Endodermal cell (in vitro differentiated cells): ENCODE data around the gene IFT20. TPM values are rescaled to one million over a fixed set of nuclear protein-coding genes. Genes with fewer than 3 reads are reported as not detected.
A peak's percentile ranks its signal among the peaks of the same experiment; 100 is the strongest.

Experiments
- DNase-seq: peaks from one replicate; pipeline ENCODE4 v3.0.0-alpha.2; 2017
- H3K27ac ChIP-seq: 2 replicates; pipeline ENCODE4 v1.5.1; 2013; ENCODE audit warnings: mild to moderate bottlenecking, low read depth, low read length, moderate library complexity
- H3K27me3 ChIP-seq: 2 replicates; pipeline ENCODE4 v1.6.1; 2013; ENCODE audit warnings: mild to moderate bottlenecking, low read length, moderate library complexity; ENCODE audit not compliant: insufficient read depth, control insufficient read depth, poor library complexity, severe bottlenecking
- H3K36me3 ChIP-seq: 2 replicates; pipeline ENCODE4 v1.7.0; 2013; ENCODE audit warnings: mild to moderate bottlenecking, low read length, moderate library complexity; ENCODE audit not compliant: control insufficient read depth, insufficient read depth
- H3K4me1 ChIP-seq: one replicate; pipeline ENCODE4 v1.7.0; 2013; ENCODE audit warnings: low read length; ENCODE audit not compliant: control insufficient read depth, insufficient read depth
- H3K4me3 ChIP-seq: 2 replicates; pipeline ENCODE4 v1.5.1; 2013; ENCODE audit warnings: mild to moderate bottlenecking, low read length, moderate library complexity
- H3K9ac ChIP-seq: 2 replicates; pipeline ENCODE4 v1.6.1; 2013; ENCODE audit warnings: mild to moderate bottlenecking, low read length, moderate library complexity; ENCODE audit not compliant: poor library complexity, severe bottlenecking; ENCODE audit errors: extremely low read depth
- H3K9me3 ChIP-seq: 2 replicates; pipeline ENCODE4 v1.6.1; 2013; ENCODE audit warnings: mild to moderate bottlenecking, low read length, moderate library complexity; ENCODE audit not compliant: control insufficient read depth
- H3K27ac Mint-ChIP-seq: 2 replicates; pipeline ENCODE4 v1.8.0; 2020; ENCODE audit warnings: mixed read lengths
- H3K27me3 Mint-ChIP-seq: 2 replicates; pipeline ENCODE4 v1.8.0; 2021; ENCODE audit warnings: mild to moderate bottlenecking, mixed read lengths; ENCODE audit not compliant: insufficient read depth
- H3K36me3 Mint-ChIP-seq: 2 replicates; pipeline ENCODE4 v1.8.0; 2020; ENCODE audit warnings: low read depth, mixed read lengths
- H3K4me1 Mint-ChIP-seq: 2 replicates; pipeline ENCODE4 v1.8.0; 2020; ENCODE audit warnings: mixed read lengths
- H3K4me3 Mint-ChIP-seq: 2 replicates; pipeline ENCODE4 v1.8.0; 2020; ENCODE audit warnings: mild to moderate bottlenecking, moderate library complexity, mixed read lengths
- H3K9me3 Mint-ChIP-seq: 2 replicates; pipeline ENCODE4 v1.8.0; 2020; ENCODE audit warnings: mild to moderate bottlenecking, mixed read lengths
- WGBS, 2 experiments: methylation state at CpG; one replicate each; pipeline versions ENCODE4 v1.1.5 to v1.1.7; 2013; ENCODE audit warnings: missing lambda C conversion rate in 2 of 2, mixed read lengths in 1 of 2; ENCODE audit not compliant: insufficient coverage in 1 of 2, insufficient read length in 1 of 2; 5-methylcytosine and 5-hydroxymethylcytosine counted together
- total RNA-seq, 2 donors: library from RNA; stranded (reverse); fragmentation: NEBNext Ultra II Directional in 1 of 2; extraction: Animal tissue kit (Norgen Biotek cat#: 25700) in 1 of 2; gene quantifications; 2 replicates in 1 of 2; 3 replicates in 1 of 2; pipeline ENCODE4 v1.2.1, GENCODE V29; 2021
- TF ChIP-seq, protein P1 (sequence below): fragments of 200-600 bp; sonication (generic); conservative IDR thresholded peaks from 2 replicates; pipeline ENCODE4 v1.5.0; 2021; ENCODE audit warnings: antibody characterized with exemption, mild to moderate bottlenecking

IFT20 gene
- total RNA-seq, 2 donors from 2014 or later = 28.9 to 34.3 TPM

DNA sequence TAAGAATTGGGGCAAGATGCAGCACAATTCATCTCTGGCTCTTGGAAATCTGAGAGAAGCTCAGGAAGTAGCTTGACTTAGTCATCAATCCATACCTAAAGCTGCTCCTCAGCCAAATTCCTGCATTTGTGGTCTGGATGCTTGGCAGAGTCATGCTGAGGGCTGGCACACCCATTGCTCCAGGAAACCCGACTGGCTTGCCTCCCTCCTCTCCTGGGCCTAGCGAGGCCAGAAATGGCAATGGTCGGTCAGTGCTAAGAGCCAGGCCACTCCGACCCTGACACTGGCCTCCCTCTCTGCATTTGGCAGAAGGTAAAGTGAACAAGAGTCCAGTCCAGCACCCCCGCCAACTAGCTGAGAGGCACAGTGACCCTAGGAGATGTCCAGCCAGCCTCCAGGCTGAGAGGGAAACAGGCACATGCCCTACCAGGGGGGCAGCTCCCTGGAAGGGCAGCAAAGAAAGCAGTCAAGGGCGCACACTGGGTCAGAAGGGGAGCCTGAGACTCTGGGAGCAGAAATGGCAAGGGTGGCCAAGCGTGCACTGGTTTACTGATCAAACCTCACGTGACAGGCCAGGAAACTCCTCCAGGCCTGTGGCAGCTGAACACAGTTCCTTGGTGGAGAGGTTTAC lies 12.1 kb upstream of the IFT20 start:
- Mint-ChIP-seq H3K4me1 (peaks cover 4% of the 10 kb centered on the region), H3K36me3 (peaks cover 80% of the 10 kb centered on the region), H3K27ac (peak overlapping the region; percentile 73), H3K9me3 (no peaks in the 10 kb centered on the region), H3K27me3 (no peaks in the 10 kb centered on the region), H3K4me3 (no peak overlapping the region)
- whole genome bisulfite sequencing, 2 experiments = 94 to 100% methylated on average over 2 to 8 of the region's 8 CpGs
- H3K27ac ChIP-seq = no peak overlapping the region
- peaks cover 9% of the 10 kb centered on the region for H3K4me1 ChIP-seq
- no peak overlapping the region for H3K4me3 ChIP-seq
- H3K9me3 ChIP-seq = no peaks in the 10 kb centered on the region
- peaks cover 93% of the 10 kb centered on the region for H3K36me3 ChIP-seq
- DNase-seq = peak; percentile 75
- TF ChIP-seq, protein P1, sequence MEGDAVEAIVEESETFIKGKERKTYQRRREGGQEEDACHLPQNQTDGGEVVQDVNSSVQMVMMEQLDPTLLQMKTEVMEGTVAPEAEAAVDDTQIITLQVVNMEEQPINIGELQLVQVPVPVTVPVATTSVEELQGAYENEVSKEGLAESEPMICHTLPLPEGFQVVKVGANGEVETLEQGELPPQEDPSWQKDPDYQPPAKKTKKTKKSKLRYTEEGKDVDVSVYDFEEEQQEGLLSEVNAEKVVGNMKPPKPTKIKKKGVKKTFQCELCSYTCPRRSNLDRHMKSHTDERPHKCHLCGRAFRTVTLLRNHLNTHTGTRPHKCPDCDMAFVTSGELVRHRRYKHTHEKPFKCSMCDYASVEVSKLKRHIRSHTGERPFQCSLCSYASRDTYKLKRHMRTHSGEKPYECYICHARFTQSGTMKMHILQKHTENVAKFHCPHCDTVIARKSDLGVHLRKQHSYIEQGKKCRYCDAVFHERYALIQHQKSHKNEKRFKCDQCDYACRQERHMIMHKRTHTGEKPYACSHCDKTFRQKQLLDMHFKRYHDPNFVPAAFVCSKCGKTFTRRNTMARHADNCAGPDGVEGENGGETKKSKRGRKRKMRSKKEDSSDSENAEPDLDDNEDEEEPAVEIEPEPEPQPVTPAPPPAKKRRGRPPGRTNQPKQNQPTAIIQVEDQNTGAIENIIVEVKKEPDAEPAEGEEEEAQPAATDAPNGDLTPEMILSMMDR = no peak
- no peaks in the 10 kb centered on the region for H3K27me3 ChIP-seq
- H3K9ac ChIP-seq = no peak overlapping the region

DNA sequence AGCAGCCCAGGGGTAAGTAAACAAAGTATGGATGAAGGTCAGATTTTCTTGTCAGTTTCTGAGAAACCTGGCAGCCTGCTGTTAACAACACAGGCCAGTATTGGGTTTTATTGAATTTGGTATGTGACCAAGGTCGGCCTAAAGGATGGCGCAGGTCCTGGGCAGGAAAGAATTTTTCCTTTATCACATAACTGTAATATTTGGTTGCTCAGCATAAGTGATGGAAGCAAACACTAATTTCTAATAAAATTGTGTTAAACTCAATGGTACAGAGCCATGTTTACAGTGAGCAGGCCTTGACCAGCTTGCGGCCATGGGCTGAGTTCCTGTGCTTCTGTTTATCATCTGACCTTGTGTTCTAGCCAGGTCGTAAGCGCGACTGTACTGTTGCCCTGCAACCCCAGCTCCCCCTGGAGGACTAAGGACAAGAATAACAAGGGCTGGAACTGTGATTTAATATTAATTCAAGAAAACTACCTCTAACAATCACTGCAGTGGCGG lies 11.5 kb upstream of the IFT20 start:
- peaks cover 83% of the 10 kb centered on the region for H3K36me3 Mint-ChIP-seq
- H3K4me3 ChIP-seq = no peak overlapping the region
- H3K27ac Mint-ChIP-seq = peak overlapping the region; percentile 73
- H3K4me3 Mint-ChIP-seq = no peak overlapping the region
- peak; percentile 73 for DNase-seq
- H3K4me1 ChIP-seq = peaks cover 9% of the 10 kb centered on the region
- TF ChIP-seq, protein P1 = peak; percentile 62
- H3K9ac ChIP-seq = peak overlapping the region; percentile 25
- no peaks in the 10 kb centered on the region for H3K9me3 ChIP-seq
- no peaks in the 10 kb centered on the region for H3K27me3 Mint-ChIP-seq
- peaks cover 4% of the 10 kb centered on the region for H3K4me1 Mint-ChIP-seq
- H3K27me3 ChIP-seq = no peaks in the 10 kb centered on the region
- H3K9me3 Mint-ChIP-seq = no peaks in the 10 kb centered on the region
- H3K27ac ChIP-seq = peak overlapping the region; percentile 53
- 90 to 100% methylated on average over 1 to 5 of the region's 7 CpGs for WGBS, 2 experiments
- peaks cover 95% of the 10 kb centered on the region for H3K36me3 ChIP-seq

DNA sequence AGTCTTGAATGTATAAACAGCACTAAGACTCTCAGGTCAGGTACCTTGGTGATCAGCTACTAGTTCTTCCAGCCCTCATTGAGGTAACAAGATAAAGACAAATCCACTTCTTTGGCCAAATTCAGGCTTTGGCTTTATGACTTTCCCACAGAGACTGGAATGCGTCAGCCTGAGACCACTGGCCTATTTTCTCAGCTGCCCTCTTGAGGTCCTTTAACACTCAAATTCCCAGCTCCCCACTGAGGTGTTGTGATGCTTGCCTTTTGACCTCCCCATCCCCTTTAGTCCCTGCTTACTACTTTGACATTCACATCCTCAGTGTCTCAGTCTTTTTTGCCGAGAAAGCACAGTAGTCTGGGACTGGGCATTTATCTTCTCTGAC lies 10.9 kb upstream of the IFT20 start:
- no peak overlapping the region for H3K4me3 ChIP-seq
- peaks cover 9% of the 10 kb centered on the region for H3K4me1 ChIP-seq
- peak overlapping the region; percentile 72 for H3K27ac ChIP-seq
- TF ChIP-seq, protein P1 = no peak
- no peaks in the 10 kb centered on the region for H3K27me3 ChIP-seq
- peaks cover 95% of the 10 kb centered on the region for H3K36me3 ChIP-seq
- 73% methylated on average over 2 of the region's 2 CpGs for WGBS, 2 experiments
- H3K9ac ChIP-seq = peak overlapping the region; percentile 25
- peak; percentile 69 for DNase-seq
- H3K27ac Mint-ChIP-seq = peak overlapping the region; percentile 52
- no peaks in the 10 kb centered on the region for H3K9me3 ChIP-seq
- no peak overlapping the region for H3K4me3 Mint-ChIP-seq
- H3K9me3 Mint-ChIP-seq = no peaks in the 10 kb centered on the region
- H3K36me3 Mint-ChIP-seq = peaks cover 81% of the 10 kb centered on the region
- H3K4me1 Mint-ChIP-seq = peaks cover 4% of the 10 kb centered on the region
- no peaks in the 10 kb centered on the region for H3K27me3 Mint-ChIP-seq
